Ascending aorta (tissue), 2 donors: ENCODE data around the gene SV2B. TPM values are rescaled to one million over a fixed set of nuclear protein-coding genes. Genes with fewer than 3 reads are reported as not detected.

Source experiments
- DNase-seq, 2 donors: peaks; one replicate each; pipeline ENCODE4 v3.0.0-alpha.2; 2019; ENCODE audit warnings: low spot score in 2 of 2
- H3K27ac ChIP-seq, 2 donors: fragments of 200-600 bp; sonication (generic); one replicate each; pipeline ENCODE4 v1.5.1; 2016 to 2017; ENCODE audit warnings: mild to moderate bottlenecking in 1 of 2
- H3K27me3 ChIP-seq: fragments of 200-600 bp; sonication (generic); one replicate; pipeline ENCODE4 v1.5.1; 2017
- H3K36me3 ChIP-seq, 2 donors: fragments of 200-600 bp; sonication (generic); one replicate each; pipeline ENCODE4 v1.5.1; 2016
- H3K4me1 ChIP-seq, 2 donors: fragments of 200-600 bp; sonication (generic); one replicate each; pipeline ENCODE4 v1.5.1; 2016 to 2017; ENCODE audit warnings: mild to moderate bottlenecking in 1 of 2
- H3K4me3 ChIP-seq, 2 donors: fragments of 200-600 bp; sonication (generic); one replicate each; pipeline ENCODE4 v1.5.1; 2016 to 2017; ENCODE audit warnings: mild to moderate bottlenecking in 1 of 2
- H3K9me3 ChIP-seq, 2 donors: fragments of 200-600 bp; sonication (generic); one replicate each; pipeline ENCODE4 v1.5.1; 2016
- CTCF ChIP-seq, 3 experiments: fragments of 200-600 bp in 2 of 3; fragments of 450-650 bp in 1 of 3; sonication (generic) in 2 of 3; IDR thresholded peaks; one replicate each; pipeline ENCODE4 v1.5.1; 2016 to 2019; ENCODE audit warnings: antibody characterized with exemption in 3 of 3, mild to moderate bottlenecking in 1 of 3, moderate library complexity in 1 of 3
- intact Hi-C: fragments of 100-400 bp; cut with DNase I; formaldehyde crosslinking; loops from one replicate; pipeline ENCODE4 v1.15.1; 2023
- total RNA-seq: library from RNA; depleted of rRNA; stranded (reverse); fragments of >200 nt; gene quantifications from one replicate; pipeline ENCODE4 v1.1.0, GENCODE V29; 2016

SV2B gene
- total RNA-seq, 1 donor from 2014 or later, result 0.11 TPM

- intact Hi-C loops, result no loop called here
Observed at GRCh38 chr15:91227766-91228165, 127.7 kb downstream of the SV2B start.

GRCh38 chr15:91228383-91228782 is 128.3 kb downstream of the SV2B start:
- intact Hi-C loops, result no loop called here
- no peak for TF ChIP-seq CTCF (IDR thresholded peaks at IDR 0.05)
- no peaks in the 10 kb centered on the region for H3K27me3 ChIP-seq

More at GRCh38 chr15:91227766-91228165, 127.7 kb downstream of the SV2B start:
- TF ChIP-seq CTCF (IDR thresholded peaks at IDR 0.05), result no peak
- H3K4me1 ChIP-seq, result no peaks in the 10 kb centered on the region
- H3K36me3 ChIP-seq, result no peaks in the 10 kb centered on the region
- no peak overlapping the region for H3K27ac ChIP-seq
- no peaks in the 10 kb centered on the region for H3K27me3 ChIP-seq
- no peaks in the 10 kb centered on the region for H3K9me3 ChIP-seq
- H3K4me3 ChIP-seq, result no peak overlapping the region
- no peak for DNase-seq

GRCh38 chr15:91228890-91229289 is 128.8 kb downstream of the SV2B start:
- no peak overlapping the region for H3K4me3 ChIP-seq
- H3K27me3 ChIP-seq, result no peaks in the 10 kb centered on the region
- intact Hi-C loops, result no loop called here
- no peak overlapping the region for H3K27ac ChIP-seq
- no peak for DNase-seq
- H3K9me3 ChIP-seq, result no peaks in the 10 kb centered on the region
- no peaks in the 10 kb centered on the region for H3K4me1 ChIP-seq
- no peak for TF ChIP-seq CTCF (IDR thresholded peaks at IDR 0.05)
- no peaks in the 10 kb centered on the region for H3K36me3 ChIP-seq

More at GRCh38 chr15:91228383-91228782, 128.3 kb downstream of the SV2B start:
- Histone ChIP-seq H3K4me3 (no peak overlapping the region), H3K36me3 (no peaks in the 10 kb centered on the region), H3K27ac (no peak overlapping the region), H3K9me3 (no peaks in the 10 kb centered on the region), H3K4me1 (no peaks in the 10 kb centered on the region)
- DNase-seq, result no peak

GRCh38 chr15:91231703-91232102 is 131.6 kb downstream of the SV2B start:
- no peak for TF ChIP-seq CTCF (IDR thresholded peaks at IDR 0.05)
- Histone ChIP-seq H3K9me3 (no peaks in the 10 kb centered on the region), H3K27me3 (no peaks in the 10 kb centered on the region), H3K36me3 (no peaks in the 10 kb centered on the region), H3K4me1 (no peaks in the 10 kb centered on the region), H3K27ac (no peak overlapping the region), H3K4me3 (no peak overlapping the region)
- intact Hi-C loops, result no loop called here
- no peak for DNase-seq

GRCh38 chr15:91234759-91235158 is 134.7 kb downstream of the SV2B start:
- H3K27me3 ChIP-seq, result no peaks in the 10 kb centered on the region
- no peaks in the 10 kb centered on the region for H3K36me3 ChIP-seq
- no peaks in the 10 kb centered on the region for H3K9me3 ChIP-seq
- no peak for TF ChIP-seq CTCF (IDR thresholded peaks at IDR 0.05)
- no peak overlapping the region for H3K4me3 ChIP-seq
- DNase-seq, result no peak
- no peak overlapping the region for H3K27ac ChIP-seq
- H3K4me1 ChIP-seq, result no peaks in the 10 kb centered on the region
- intact Hi-C loops, result no loop called here

- intact Hi-C loops, result no loop called here
- no peak for TF ChIP-seq CTCF (IDR thresholded peaks at IDR 0.05)
- DNase-seq, result no peak
- H3K27ac ChIP-seq, result no peak overlapping the region
- no peaks in the 10 kb centered on the region for H3K27me3 ChIP-seq
- H3K36me3 ChIP-seq, result no peaks in the 10 kb centered on the region
- H3K4me3 ChIP-seq, result no peak overlapping the region
- H3K9me3 ChIP-seq, result no peaks in the 10 kb centered on the region
- no peaks in the 10 kb centered on the region for H3K4me1 ChIP-seq
Observed at GRCh38 chr15:91235376-91235775, 135.3 kb downstream of the SV2B start.
